ENCODE data around the gene PRLR. TPM values are rescaled to one million over a fixed set of nuclear protein-coding genes. Genes with fewer than 3 reads are reported as not detected.

PRLR gene
- total and polyA plus RNA-seq, 10 of the 15 experiments (the other 5 are each of a cell fraction or from before 2014, with no cell fraction given): 0.03 to 8.1 (median 0.20) TPM

- no peak for TF ChIP-seq CEBPZ (IDR thresholded peaks at IDR 0.05; ENCODE audit: low read depth, low read length)
Measured at GRCh38 chr5:35223787-35224395, 6.4 kb downstream of the PRLR start (continued).

GRCh38 chr5:35220967-35221366 lies 9.3 kb downstream of the PRLR start:
- no TSS peak for BruUV-seq (replicated peaks)
- ChIA-PET SMC1A (ENCODE audit: uncharacterized antibody, unreplicated experiment) (interaction anchor here (0.8 to 11.8 kb wide), 11 partner anchors 9 to 215 kb away, joined by 3 to 224 read pairs (median 4); no protein-coding TSS in a partner anchor), RAD21 (ENCODE audit: unreplicated experiment) (interaction anchor here (1.0 to 4.7 kb wide), 8 partner anchors 8 to 378 kb away, joined by 3 to 48 read pairs (median 4); partner anchors contain the start of genes BRIX1, PRLR and RAD1), CTCF (interaction anchor here (1.4 to 3.5 kb wide), 5 partner anchors 9 to 216 kb away, joined by 3 to 16 read pairs (median 4); partner anchors contain the start of gene PRLR), POLR2A (interaction anchor here (1.2 to 5.0 kb wide), 4 partner anchors 8 to 11 kb away, joined by 3 to 49 read pairs (median 6); partner anchors contain the start of gene PRLR)
- Histone ChIP-seq H3K4me2 (ENCODE audit: control insufficient read depth, insufficient read depth) (no peak overlapping the region), H3K27me3 (replicated peaks in 1 of 2; ENCODE audit: control insufficient read depth in 2 of 2, insufficient read depth in 2 of 2, low read length in 1 of 2) (no peaks in the 10 kb centered on the region; a peak in 1 of 4 replicates), H3K9me3 (replicated peaks; ENCODE audit: control insufficient read depth, insufficient read depth, low read length) (no peaks in the 10 kb centered on the region), H2AFZ (ENCODE audit: control insufficient read depth, low read depth, low read length) (no peak overlapping the region), H3K9ac (ENCODE audit: control insufficient read depth, insufficient read depth, low read length) (no peak overlapping the region), H3K27ac (ENCODE audit: control insufficient read depth, insufficient read depth) (no peak overlapping the region), H3K79me2 (ENCODE audit: control insufficient read depth, insufficient read depth, low read length) (no peaks in the 10 kb centered on the region), H3K4me3 (no peak overlapping the region), H4K20me1 (ENCODE audit: control insufficient read depth, insufficient read depth) (no peaks in the 10 kb centered on the region), H3K36me3 (ENCODE audit: control insufficient read depth in 2 of 2, insufficient read depth in 2 of 2, low read length in 1 of 2) (no peaks in the 10 kb centered on the region), H3K4me1 (ENCODE audit: control insufficient read depth, insufficient read depth, low read length) (no peaks in the 10 kb centered on the region)
- FAIRE-seq (no peak), DNase-seq (ENCODE audit: low read depth, low spot score) (no peak), ATAC-seq (peak; percentile 14; the same call in 1 of the 3 replicates)
- intact Hi-C loops (cut with micrococcal nuclease; ENCODE audit: unreplicated experiment) (no loop called here), in situ Hi-C loops (cut with MboI) (no loop called here)
- TF ChIP-seq RELB (IDR thresholded peaks at IDR 0.05; ENCODE audit: low read depth) (no peak), MTA2 (IDR thresholded peaks at IDR 0.05; ENCODE audit: low read depth) (peak; percentile 84), MEF2B (IDR thresholded peaks at IDR 0.05; ENCODE audit: partially characterized antibody, poor library complexity, severe bottlenecking) (peak; percentile 71), BCL3 (IDR thresholded peaks at IDR 0.05; ENCODE audit: borderline replicate concordance, insufficient read depth, low read depth, low read length, poor library complexity, severe bottlenecking) (no peak)
